HEK293T (cell line): ENCODE data around the gene PAX4.

ENCODE experiments used
- CTCF ChIA-PET: fragments of 350-600 bp; formaldehyde crosslinking; extraction: SDS; loops from one replicate; lab custom pipeline; 2021; ENCODE audit warnings: antibody characterized with exemption, inconsistent platforms; lab: Yijun Ruan, JAX
- POLR2A ChIA-PET: fragments of 350-600 bp; formaldehyde crosslinking; extraction: SDS; loops from one replicate; lab custom pipeline; 2020; ENCODE audit warnings: antibody characterized with exemption, inconsistent platforms; lab: Yijun Ruan, JAX
- DNase-seq: peaks from one replicate; pipeline ENCODE4 v3.0.0; 2012; ENCODE audit warnings: mixed read lengths; ENCODE audit errors: extremely low spot score
- ELF4 ChIP-seq: fragments of 450-650 bp; IDR thresholded peaks from 2 replicates; pipeline ENCODE4 v1.6.1; 2017; ENCODE audit warnings: antibody characterized with exemption
- FOXA1 ChIP-seq: fragments of 450-650 bp; IDR thresholded peaks from 2 replicates; pipeline ENCODE4 v1.6.1; 2016; ENCODE audit warnings: mild to moderate bottlenecking
- FOXK2 ChIP-seq: fragments of 450-650 bp; IDR thresholded peaks from 2 replicates; pipeline ENCODE4 v1.6.1; 2016; ENCODE audit warnings: mild to moderate bottlenecking
- SP1 ChIP-seq: fragments of 450-650 bp; IDR thresholded peaks from 2 replicates; pipeline ENCODE4 v1.6.1; 2017
- ZNF384 ChIP-seq: fragments of 450-650 bp; IDR thresholded peaks from 2 replicates; pipeline ENCODE4 v1.6.1; 2016
- TF ChIP-seq, protein P1 (sequence below): fragments of 450-650 bp; IDR thresholded peaks from 2 replicates; pipeline ENCODE4 v1.6.1; 2016

PAX4 gene

DNA sequence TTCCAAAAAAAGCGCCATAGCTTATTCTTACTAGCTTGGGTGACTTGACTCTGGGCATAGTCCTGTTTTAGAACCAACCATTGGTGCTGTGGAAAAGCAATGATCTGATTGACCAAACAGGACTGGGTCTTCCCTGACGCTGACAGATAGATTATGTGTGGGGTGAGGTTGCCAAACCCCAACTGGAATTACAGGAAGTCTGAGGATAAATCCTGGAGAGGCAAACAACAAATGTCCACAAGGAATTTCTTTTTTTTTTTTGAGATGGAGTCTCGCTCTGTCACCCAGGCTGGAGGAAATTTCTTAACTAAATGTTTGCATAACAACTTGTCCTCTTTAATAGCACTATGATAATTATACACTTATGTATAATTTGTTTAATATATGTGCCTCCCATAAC, 51.7 kb downstream of the PAX4 start:
- no peak for DNase-seq
- TF ChIP-seq ELF4 (no peak), ZNF384 (no peak), SP1 (no peak), FOXA1 (no peak), FOXK2 (no peak)
- TF ChIP-seq, protein P1, sequence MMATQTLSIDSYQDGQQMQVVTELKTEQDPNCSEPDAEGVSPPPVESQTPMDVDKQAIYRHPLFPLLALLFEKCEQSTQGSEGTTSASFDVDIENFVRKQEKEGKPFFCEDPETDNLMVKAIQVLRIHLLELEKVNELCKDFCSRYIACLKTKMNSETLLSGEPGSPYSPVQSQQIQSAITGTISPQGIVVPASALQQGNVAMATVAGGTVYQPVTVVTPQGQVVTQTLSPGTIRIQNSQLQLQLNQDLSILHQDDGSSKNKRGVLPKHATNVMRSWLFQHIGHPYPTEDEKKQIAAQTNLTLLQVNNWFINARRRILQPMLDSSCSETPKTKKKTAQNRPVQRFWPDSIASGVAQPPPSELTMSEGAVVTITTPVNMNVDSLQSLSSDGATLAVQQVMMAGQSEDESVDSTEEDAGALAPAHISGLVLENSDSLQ, result no peak
- ChIA-PET POLR2A (no interaction called here), CTCF (no interaction called here)
